ENCODE data around the gene MITF.

Gene MITF

DNA sequence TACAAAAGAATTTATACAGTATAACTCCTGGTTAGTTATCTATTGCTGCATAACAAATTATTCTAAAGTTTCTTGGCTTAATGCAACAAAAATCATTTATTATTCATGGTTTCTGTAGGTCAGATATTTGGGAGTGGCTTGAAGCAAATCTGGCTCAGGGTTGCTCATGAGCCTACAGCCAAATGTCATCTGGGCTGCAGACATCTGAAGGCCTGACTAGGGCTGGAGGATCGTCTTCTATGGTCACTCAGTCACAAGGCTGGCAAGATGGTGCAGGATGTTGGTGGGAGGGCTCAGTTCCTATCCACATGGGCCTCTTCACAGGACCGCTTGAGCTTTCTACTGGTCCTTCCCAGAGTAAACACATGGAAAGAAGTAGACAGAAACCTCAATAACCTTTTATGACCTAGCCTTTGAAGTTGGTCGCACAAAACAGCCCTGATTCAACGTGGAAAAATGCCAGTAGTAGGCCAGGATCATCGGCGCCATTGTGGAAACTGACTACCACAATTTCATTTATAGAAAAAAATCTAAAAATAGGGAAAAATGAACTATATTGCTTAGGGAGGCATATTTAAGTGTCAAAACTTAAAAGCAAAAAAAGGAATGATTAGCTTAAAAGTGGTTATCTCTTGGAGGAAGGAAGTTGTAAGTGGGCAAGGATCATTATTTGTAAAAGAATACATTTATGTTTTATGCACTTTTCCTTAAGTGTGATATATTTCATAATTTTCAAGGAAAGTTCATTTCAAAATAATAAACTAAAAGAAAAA lies 9.9 kb upstream of the MITF start:
- no peak for DNase-seq

DNA sequence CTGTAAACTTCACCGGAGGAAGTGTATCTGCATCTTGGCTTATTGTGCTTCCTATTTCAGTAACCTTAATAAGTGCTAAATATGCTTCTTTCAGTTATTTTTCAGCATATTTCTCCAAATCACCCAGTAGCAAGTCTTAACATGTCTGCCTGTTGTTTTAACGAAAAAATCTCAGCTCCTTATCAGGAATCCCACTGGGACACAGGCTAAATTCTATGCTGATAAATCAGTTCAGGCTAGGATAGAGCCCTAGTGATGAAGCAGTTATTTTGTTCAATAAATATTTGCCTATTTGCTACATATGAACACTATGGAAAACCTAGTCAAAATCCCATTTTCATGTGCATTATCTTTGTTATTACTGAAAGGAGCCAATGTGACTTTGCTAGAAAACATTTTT lies 8.2 kb upstream of the MITF start:
- no peak for DNase-seq

DNA sequence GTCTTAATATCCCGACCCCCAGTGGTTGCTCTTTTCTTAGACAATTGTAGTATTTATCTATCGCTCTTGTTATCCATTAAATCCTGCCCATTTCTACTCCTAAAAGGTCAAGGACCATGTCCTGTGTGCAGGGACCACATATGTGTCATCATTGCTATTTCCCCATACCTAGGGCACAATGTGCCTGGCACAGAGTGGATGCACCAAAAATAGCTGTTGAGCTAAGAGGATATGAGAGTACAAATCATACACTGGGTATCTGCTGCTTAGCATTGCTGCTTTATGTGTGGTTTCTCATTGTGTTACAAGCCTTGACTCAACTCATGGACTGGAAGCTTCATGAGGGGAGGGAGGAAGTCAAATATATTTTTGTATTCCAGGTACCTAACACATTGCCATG lies 3.4 kb upstream of the MITF start:
- peak; percentile 33 for DNase-seq

DNA sequence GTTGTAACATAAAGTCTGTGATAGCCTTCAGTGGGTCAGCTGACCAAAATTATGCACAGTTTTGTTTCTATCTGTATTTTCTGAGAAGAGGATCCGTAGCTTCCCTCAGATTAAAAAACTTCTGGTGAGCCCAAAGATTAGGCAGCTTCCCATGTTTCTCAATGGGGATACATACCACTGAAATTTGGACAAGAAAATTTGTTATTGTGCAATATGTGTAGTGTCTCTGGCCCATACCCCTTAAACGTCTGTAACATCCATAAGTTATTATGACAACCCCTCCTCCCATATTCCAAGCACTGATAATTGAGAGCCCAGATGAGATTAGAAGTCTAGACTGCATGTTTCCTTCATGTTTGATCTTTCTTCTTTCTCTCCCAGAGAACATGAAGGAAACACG lies 1.9 kb upstream of the MITF start:
- DNase-seq, result no peak

DNA sequence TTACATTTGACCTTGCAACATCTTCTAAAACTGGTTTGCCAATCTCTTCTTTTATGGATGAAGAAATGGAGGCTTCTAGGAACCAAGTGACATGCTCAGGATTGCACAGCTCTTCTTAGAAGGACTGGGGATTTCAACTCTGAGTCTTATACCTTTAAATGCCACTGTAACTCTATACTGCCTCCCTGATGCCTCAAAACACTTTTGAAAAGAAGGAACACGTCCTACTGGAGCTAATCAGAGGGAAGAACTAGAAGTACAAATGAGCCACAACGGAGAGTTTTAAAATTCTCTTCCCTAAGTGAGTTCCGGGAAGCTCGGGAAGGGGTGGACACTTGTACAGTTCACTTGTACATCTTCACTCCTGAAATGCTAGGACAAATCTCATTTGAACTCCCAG lies 949 bp upstream of the MITF start:
- DNase-seq, result peak; percentile 85

DNA sequence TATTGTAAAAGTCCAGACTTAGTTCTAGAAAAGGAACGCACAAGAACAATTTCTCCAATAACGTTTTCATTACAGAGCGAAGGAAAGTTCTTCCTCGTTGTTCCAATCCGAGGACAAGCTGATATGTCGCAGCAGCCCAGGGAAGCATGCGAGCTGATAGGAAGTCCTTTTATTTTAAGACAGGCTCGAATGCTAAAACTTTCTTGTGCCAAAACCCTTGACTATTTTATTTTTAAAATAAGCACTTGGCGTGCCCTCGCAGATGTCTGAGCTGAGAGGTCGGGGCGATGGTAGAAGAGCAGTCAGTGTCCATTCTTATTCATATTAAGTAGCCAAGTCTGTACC lies 433 bp upstream of the MITF start:
- no peak for DNase-seq

DNA sequence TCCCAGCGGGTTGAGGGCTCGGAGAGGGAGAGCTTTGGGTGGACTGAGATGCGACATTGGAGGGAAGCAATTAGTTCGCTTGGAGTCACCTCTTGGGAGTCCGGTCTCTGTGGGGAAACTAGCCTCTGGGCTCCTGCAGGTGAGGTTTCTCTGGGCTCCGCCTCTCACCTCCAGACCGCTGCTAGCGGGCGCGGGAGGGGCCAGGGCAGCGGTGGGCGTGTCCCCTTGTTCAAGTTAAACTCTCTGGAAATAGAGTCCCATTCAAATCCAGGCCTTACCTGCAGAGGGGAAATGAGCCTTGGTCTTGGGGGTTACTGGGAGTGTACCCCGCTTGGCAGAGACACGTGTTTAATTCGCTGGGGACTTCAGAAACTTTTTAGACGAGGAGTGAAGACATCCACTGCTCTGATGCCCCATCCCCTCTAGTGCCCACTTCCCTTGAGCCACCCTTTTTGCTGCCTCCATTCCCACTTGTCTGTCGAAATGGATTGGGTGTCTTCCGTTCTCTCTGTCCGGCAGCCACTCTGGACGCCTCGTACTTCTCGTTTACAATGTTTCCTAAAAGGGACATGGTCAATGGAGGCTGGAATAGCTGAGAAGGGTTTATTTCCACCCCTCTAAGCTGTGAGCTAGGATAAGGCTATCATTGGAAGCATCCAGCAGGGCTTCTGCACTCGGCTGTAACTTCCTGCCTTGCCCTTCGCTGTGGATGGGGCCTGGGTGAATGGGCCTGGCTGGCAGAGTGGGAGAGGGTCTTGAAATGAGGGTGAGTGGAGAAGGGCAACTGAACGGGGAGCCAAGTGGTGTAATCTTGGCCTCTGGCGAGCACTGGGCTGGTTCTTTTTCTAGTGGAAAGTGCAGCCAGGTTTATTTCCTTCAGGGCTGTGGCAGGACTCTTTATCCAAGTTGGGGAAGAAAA lies 1.1 kb downstream of the MITF start:
- DNase-seq, result peak; percentile 40

DNA sequence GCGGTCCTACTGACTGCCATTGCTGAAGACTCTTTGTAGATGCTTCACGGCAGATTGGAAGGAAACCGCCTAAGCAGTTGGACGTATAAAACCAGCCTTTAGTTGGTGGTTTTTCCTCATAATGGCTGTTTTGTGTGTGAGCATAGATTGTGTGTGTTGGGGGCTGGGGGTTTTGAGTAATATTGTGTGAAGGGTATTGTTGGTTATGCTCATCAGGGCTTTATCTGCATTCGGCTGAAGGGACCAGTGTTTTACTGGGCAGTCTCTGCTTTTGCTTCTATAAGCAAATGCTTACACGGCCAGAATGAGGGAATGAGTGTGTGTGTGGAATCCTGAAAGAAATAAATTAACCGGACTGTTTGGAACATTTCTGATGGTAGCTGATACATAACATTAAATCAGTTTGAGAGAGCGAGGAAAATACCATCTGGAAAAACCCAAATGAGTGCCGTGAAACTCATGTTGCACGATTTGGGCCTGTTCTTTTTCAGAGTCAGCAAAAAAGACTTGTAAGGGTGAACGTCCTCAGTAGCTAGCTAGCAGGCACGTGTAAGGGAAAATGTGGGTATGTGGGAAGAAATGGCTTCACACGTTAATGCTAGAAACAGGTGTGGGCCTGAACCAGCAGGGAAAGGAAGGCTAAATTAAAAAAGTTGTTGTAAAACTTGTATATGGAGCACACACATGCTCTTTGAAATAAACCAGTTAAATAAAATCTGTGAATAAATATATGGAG lies 1.9 kb downstream of the MITF start:
- DNase-seq, result no peak

DNA sequence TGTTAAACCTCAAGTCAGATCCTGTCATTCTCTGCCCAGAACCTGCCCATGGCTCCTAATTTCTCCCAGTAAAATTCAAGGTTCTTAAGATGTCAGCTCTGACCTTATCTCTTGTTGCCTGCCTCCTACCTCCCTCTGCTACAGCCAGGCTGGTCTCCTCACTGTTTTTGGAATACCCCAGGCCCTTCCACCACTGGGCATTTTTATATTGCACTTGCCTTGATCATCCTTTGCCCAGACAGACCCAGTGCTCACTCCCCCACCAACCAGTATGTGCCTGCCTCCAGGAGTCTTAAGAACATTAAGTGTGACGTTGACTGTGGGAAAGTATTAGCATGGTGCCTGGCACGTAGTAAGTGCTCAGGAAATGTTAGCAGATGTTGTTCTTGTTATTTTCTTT lies 3.1 kb downstream of the MITF start:
- no peak for DNase-seq

DNA sequence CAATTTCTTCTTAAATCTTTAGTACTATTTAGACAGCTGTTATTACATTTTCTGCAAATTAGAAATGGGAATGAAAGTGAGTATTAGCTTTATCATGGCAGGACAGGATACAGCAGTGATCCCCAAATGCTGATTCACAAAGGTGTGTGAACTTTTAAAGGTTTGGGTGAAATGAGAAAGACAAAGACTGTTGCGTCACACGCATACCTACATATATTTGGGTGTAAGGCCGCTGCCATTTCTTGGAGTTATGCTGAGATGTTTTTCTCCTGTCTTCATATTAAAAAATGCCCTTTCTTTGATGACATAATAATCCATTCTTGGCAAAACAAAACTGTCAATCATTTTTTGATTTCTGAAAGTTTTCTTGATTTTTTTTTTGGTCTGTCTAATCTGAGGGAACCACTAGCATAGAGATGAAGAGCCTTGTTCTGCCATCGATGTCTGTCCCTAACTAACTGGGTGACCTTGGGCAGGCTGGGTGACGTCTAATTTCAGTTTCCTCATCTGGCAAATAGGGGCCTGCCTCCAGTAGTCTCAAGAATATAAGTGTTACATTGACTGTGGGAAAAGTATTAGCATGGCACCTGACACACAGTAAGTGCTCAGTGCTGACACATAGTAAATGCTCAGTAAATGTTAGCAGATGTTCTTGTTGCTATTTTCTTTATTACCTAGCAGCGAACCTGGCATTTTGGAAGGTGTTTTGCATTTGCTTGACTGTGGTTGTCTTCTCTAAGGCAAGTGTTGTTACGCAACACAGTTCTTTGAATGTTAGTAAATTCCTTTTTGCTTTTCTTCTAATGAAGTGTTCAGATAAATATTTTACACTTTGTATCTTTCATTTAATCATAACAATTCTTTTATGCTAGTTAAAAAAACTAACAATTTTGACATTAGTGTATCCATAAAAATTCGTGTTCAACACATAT lies 5.0 kb downstream of the MITF start:
- DNase-seq, result peak; percentile 49

DNA sequence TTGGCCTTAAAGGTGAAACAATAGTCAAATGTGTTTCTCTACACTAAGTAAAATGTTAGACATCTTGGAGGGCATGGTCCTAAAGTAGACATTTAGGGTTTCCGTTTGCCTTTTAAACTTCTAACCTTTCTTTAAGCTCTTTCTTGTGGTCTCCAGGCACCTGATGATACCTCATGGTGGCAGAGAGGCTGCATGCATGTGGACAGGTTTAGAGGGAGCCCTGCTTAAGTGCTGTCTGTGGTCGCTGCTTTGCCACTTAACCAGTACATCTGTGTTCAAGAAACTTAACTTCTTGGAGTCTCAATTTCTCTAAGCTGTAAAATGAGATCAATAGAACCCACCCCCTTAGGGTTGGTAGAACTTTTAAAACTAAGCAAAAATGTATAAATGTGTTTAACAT lies 6.2 kb downstream of the MITF start:
- no peak for DNase-seq

DNA sequence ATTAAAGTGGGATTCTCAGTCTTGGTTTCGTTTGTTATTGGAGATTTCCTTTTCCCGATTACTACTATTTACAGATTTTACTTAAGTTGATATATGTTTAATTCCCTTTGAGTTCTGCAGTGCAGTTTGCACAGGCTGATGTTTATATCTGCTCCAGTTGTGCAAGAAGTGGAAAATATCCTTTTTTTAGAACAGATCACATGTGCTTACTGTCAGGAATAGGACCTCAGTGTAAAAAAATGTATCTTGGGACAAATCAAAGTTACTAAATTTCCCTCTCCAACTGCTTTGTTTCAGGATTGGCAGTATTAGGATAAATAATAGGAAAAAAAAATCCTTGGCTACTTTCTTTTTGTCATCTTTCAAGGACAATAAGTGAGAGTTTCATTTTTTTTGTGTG lies 6.9 kb downstream of the MITF start:
- no peak for DNase-seq

DNA sequence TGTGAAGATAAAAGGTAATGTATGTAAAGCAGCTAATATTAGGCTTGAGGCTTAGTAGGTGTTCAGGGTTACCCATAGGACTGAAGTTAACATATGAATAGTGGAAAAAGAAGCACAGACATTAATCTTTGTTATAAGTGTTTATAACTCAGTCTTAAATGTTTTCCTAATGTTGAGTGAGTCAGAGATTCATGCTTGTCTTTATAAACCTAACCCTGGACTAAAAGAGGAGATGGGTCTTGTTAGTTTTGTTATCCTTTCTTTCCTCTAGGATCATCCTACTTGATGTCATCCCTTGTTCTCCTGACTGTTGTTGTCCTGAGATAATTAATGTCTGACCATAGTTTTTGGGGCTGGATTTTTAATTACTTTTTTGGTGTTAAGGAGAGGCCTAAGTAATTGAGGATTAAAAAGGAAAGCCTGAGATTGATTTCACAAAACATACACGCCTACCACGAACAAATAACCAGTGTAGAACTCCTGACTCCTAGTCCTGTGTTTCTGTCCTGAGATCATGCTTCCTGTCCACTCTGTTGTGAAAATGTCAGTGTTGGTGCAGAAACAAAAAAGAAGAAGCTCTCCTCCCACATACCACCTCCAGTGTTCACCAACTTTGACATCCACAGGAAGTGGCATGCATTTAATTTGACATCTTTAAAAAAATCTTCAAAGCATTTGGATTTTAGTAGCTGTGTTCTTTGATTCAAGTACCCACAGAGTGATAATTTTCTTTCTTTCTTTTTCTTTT lies 8.4 kb downstream of the MITF start:
- peak; percentile 86 for DNase-seq

DNA sequence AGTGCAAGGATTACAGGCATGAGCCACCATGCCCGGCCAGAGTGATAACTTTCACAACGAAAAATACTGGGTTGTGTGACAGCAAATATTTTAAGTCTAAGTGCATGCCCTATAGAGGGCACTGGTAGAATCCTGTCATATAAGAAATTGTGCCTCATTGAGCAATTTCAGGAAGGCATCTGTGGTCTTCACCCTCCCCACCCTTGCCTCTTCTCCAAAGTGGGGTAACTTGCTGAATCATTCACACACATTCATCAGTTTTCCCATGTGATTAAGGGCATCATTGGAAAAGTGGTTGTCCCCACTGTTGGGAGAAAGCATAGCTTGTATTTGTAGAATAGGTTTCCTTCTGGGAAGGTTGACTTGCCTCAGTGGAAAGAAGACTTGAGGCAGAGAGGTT lies 9.2 kb downstream of the MITF start:
- peak; percentile 84 for DNase-seq

DNA sequence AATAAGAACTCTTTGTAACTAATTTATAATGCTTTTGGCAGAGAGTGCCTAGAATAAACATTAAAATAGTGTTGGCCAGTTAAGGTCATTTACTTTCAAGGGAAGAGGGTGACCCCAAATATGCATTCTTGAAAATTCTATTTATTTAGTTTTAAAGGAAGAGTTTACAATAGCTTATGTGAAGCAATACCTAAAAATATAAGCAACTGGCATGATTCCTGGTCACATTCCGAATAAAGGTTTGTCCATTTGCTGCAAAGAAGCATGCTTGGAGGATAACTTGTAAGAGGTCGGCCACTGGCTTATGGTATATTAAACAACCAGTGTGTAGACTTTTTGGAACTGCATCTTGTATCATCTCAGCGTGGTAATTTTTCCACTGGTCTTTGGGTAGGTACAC lies 10.2 kb downstream of the MITF start:
- DNase-seq, result no peak

DNA sequence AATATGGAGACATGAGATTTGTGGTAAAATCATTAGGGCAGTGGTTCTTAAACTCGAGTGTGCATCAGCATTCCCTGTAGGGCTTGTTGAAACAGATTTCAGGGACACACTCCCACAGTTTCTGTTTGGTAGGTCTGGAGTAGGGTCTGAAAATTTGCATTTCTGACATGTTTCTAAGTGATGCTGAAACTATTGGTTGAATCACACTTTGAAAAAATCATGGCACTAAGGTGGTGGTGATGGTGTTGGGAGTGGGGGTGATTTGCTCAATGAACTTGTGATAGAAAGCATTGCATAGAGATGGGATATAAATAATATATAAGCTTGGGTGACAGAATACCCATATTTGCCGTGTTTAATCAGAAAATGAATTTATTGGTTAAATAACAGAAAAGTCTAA lies 11.3 kb downstream of the MITF start:
- peak; percentile 55 for DNase-seq

DNA sequence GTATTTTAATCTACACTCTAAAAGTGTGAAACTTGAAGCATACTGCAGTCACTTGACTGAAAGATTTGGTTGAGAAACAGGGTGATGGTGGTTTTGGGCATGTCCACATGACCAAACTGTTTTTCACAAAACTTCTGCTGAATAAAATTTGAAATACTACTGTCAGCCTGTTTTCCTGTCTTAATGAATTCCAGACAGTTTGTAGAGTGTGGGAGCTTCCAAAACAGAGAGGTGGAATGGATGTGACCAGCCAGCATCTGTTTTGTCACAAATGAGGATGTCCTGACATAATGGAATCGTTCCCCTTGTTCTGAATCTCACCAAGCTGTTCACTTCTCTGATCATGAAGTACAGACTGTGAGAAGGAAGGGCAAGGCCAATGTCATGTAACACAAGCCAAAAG lies 11.8 kb downstream of the MITF start:
- DNase-seq, result no peak

DNA sequence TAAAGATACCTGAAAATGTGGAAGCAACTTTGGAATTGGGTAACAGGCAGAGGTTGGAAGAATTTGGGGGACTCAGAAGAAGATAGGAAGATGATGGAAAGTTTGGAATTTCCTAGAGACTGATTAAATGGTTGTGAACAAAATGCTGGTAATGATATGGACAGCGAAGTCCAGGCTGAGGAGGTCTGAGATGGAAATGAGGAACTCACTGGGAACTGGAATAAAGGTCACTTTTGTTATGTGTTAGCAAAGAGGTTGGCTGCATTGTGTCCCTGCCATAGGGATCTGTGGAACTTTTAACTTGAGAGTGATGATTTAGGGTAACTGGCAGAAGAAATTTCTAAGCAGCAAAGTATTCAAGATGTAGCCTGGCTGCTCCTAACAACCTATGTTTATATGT lies 13.0 kb downstream of the MITF start:
- peak; percentile 68 for DNase-seq

DNA sequence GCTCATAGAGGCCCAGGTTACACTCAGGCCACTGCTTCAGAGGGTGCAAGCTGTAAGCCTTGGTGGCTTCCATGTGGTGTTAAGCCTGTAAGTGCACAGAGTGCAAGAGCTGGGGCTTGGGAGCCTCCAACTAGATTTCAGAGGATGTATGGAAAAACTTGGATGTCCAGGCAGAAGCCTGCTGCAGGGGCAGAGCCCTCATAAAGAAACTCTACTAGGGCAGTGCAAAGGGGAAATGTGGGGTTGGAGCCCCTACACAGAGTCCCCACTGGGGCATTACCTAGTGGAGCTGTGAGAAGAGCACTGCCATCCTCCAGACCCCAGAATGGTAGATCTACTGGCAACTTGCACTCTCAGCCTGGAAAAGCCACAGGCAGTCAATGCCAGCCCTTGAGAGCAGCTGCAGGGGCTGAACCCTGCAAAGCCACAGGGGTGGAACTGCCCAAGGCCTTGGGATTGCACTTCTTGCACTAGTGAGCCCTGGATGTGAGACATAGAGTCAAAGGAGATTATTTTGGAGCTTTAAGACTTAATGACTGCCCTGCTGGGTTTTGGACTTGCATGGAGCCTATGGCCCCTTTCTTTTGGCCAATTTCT lies 14.0 kb downstream of the MITF start:
- no peak for DNase-seq

DNA sequence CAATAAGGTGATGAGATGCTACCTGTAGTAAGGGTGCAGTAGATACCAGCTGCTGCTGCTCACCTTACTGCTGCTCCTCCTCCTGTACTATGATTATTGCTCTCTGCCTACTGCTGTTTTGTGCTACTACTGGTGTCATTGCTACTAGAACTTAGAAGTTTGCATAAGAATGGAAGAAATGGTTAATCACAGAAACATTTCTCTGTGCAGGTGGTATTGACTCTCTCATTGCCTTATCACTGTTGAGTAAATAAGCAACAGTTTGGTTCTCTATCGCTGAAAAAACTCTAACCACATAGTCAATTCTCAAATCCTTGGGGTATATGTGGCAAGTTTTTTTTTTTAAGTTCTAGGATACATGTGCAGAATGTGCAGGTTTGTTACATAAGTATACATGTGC lies 16.5 kb downstream of the MITF start:
- DNase-seq, result no peak

Measured in suppressor macrophage treated with lipopolysaccharide for 4 hours (primary cell).